PFSK-1 (cell line): Measurements from ENCODE around the gene CUL7.

Experiments
- FOXP2 ChIP-seq: optimal IDR thresholded peaks from 2 replicates; pipeline ENCODE3; 2011; ENCODE audit warnings: borderline replicate concordance, control low read depth, inconsistent platforms; ENCODE audit not compliant: insufficient read depth; ENCODE audit errors: extremely low read length, extremely low read depth
- POLR2AphosphoS5 ChIP-seq: IDR thresholded peaks from 2 replicates; pipeline ENCODE4 v1.6.1; 2012; ENCODE audit warnings: low read depth, mild to moderate bottlenecking, control low read depth, low read length, moderate library complexity
- REST ChIP-seq, 2 experiments: IDR thresholded peaks; 2 replicates each; pipeline versions ENCODE4 v1.6.1 to v1.8.0; 2011 to 2012; ENCODE audit warnings: low read depth in 2 of 2, low read length in 2 of 2, control low read depth in 1 of 2, inconsistent platforms in 1 of 2, mild to moderate bottlenecking in 1 of 2, moderate library complexity in 1 of 2; ENCODE audit not compliant: insufficient read depth in 1 of 2
- SIN3A ChIP-seq: IDR thresholded peaks from 2 replicates; pipeline ENCODE4 v1.6.1; 2012; ENCODE audit warnings: mild to moderate bottlenecking, low read length, moderate library complexity, borderline replicate concordance; ENCODE audit not compliant: insufficient read depth
- TAF1 ChIP-seq: IDR thresholded peaks from 2 replicates; pipeline ENCODE4 v1.6.1; 2012; ENCODE audit warnings: low read length, control low read depth, borderline replicate concordance; ENCODE audit not compliant: insufficient read depth

- TF ChIP-seq POLR2AphosphoS5 (no peak), REST (IDR thresholded peaks at IDR 0.05; ENCODE audit: insufficient read depth in 1 of 2, low read depth in 2 of 2, low read length in 2 of 2) (no peak), TAF1 (no peak), SIN3A (no peak), FOXP2 (no peak)
Observed at GRCh38 chr6:43077981-43078511, 24.4 kb upstream of the CUL7 start.
